Measurements from ENCODE around the gene PNPLA7. TPM values are rescaled to one million over a fixed set of nuclear protein-coding genes. Genes with fewer than 3 reads are reported as not detected.
"Not testable (repeated sequence)": the region's sequence is repeated elsewhere in the genome, so short reads cannot be mapped to it uniquely, and the experiment has no call there.

Gene PNPLA7
- polyA plus RNA-seq, result 2.7 TPM

GRCh38 chr9:137550231-137550621, at the start of gene PNPLA7:
TSS of gene PNPLA7 (minus strand) at chr9:137550402. CDS start at chr9:137550197, 205 bp downstream.
- no peaks in the 10 kb centered on the region for H3K9me3 Mint-ChIP-seq
- H3K4me1 Mint-ChIP-seq, result peaks cover 16 to 19% (median 17%) of the 10 kb centered on the region in 3 donors
- H3K4me3 Mint-ChIP-seq, result peak within 1 kb of the TSS; percentile 89 to 96 (median 94)
- H3K36me3 Mint-ChIP-seq, result peaks cover 3% of the 10 kb centered on the region
- H3K27me3 Mint-ChIP-seq, result no peaks in the 10 kb centered on the region
- H3K27ac Mint-ChIP-seq, result peak within 1 kb of the TSS; percentile 60 to 94 (median 85)

GRCh38 chr9:137598943-137599342, 48.7 kb upstream of the PNPLA7 start:
- H3K9me3 Mint-ChIP-seq, result no peaks in the 10 kb centered on the region
- H3K36me3 Mint-ChIP-seq, result peaks cover 2% of the 10 kb centered on the region
- H3K4me1 Mint-ChIP-seq, result peaks cover 5 to 8% (median 8%) of the 10 kb centered on the region in 3 donors
- no peaks in the 10 kb centered on the region for H3K27me3 Mint-ChIP-seq
- peak overlapping the region in 1 of 3 donors; percentile 45 for H3K27ac Mint-ChIP-seq
- peak overlapping the region in 1 of 4 donors; percentile 56 for H3K4me3 Mint-ChIP-seq

- Mint-ChIP-seq H3K27ac (peak overlapping the region in 1 of 3 donors; percentile 42), H3K4me3 (peak overlapping the region in 1 of 4 donors; percentile 29)
- H3K36me3 Mint-ChIP-seq, H3K9me3 Mint-ChIP-seq, H3K27me3 Mint-ChIP-seq, H3K4me1 Mint-ChIP-seq: not testable (repeated sequence)
Measured at GRCh38 chr9:137596577-137596976, 46.4 kb upstream of the PNPLA7 start.

GRCh38 chr9:137593176-137593575, 43.0 kb upstream of the PNPLA7 start:
- H3K4me3 Mint-ChIP-seq, result peak overlapping the region in 2 of 4 donors; percentile 27 to 87
- H3K36me3 Mint-ChIP-seq, result peaks cover 2% of the 10 kb centered on the region
- H3K9me3 Mint-ChIP-seq, result no peaks in the 10 kb centered on the region
- peak overlapping the region in 1 of 3 donors; percentile 78 for H3K27ac Mint-ChIP-seq
- H3K27me3 Mint-ChIP-seq, result peaks cover 1% of the 10 kb centered on the region
- H3K4me1 Mint-ChIP-seq, result peaks cover under 1 to 4% (median 3%) of the 10 kb centered on the region in 3 donors

GRCh38 chr9:137592767-137593166, 42.6 kb upstream of the PNPLA7 start:
- H3K4me3 Mint-ChIP-seq, result peak overlapping the region in 2 of 4 donors; percentile 27 to 87
- H3K9me3 Mint-ChIP-seq, result no peaks in the 10 kb centered on the region
- peak overlapping the region in 1 of 3 donors; percentile 78 for H3K27ac Mint-ChIP-seq
- peaks cover 1% of the 10 kb centered on the region for H3K27me3 Mint-ChIP-seq
- peaks cover 3 to 7% (median 5%) of the 10 kb centered on the region in 3 donors for H3K4me1 Mint-ChIP-seq
- peaks cover 2% of the 10 kb centered on the region for H3K36me3 Mint-ChIP-seq

GRCh38 chr9:137590469-137591383, 40.5 kb upstream of the PNPLA7 start, which contains the start of gene ZMYND19:
TSS of gene ZMYND19 (minus strand) at chr9:137590512. CDS start at chr9:137590263, 249 bp downstream.
- Mint-ChIP-seq H3K36me3 (peaks cover 5% of the 10 kb centered on the region), H3K27ac (peak within 1 kb of the TSS; percentile 19 to 94 (median 85)), H3K4me3 (peak within 1 kb of the TSS; percentile 90 to 98 (median 94)), H3K9me3 (no peaks in the 10 kb centered on the region), H3K27me3 (peaks cover 1% of the 10 kb centered on the region), H3K4me1 (peaks cover 3 to 9% (median 7%) of the 10 kb centered on the region in 3 donors)

GRCh38 chr9:137590123-137590468, 39.9 kb upstream of the PNPLA7 start:
- H3K9me3 Mint-ChIP-seq, result no peaks in the 10 kb centered on the region
- H3K4me1 Mint-ChIP-seq, result peaks cover 3 to 9% (median 7%) of the 10 kb centered on the region in 3 donors
- no peak overlapping the region for H3K27ac Mint-ChIP-seq
- H3K27me3 Mint-ChIP-seq, result peaks cover 1% of the 10 kb centered on the region
- peaks cover 5% of the 10 kb centered on the region for H3K36me3 Mint-ChIP-seq
- H3K4me3 Mint-ChIP-seq, result peak overlapping the region in 1 of 4 donors; percentile 80

- Mint-ChIP-seq H3K27ac (peak overlapping the region in 1 of 3 donors; percentile 85), H3K36me3 (peaks cover 5% of the 10 kb centered on the region), H3K4me1 (peaks cover 3 to 9% (median 7%) of the 10 kb centered on the region in 3 donors), H3K4me3 (peak overlapping the region; percentile 87 to 97 (median 92)), H3K27me3 (peaks cover 1% of the 10 kb centered on the region), H3K9me3 (no peaks in the 10 kb centered on the region)
Measured at GRCh38 chr9:137589441-137590122, 39.4 kb upstream of the PNPLA7 start.

- H3K9me3 Mint-ChIP-seq, result no peaks in the 10 kb centered on the region
- peak overlapping the region in 1 of 3 donors; percentile 85 for H3K27ac Mint-ChIP-seq
- H3K4me1 Mint-ChIP-seq, result peaks cover 3 to 9% (median 7%) of the 10 kb centered on the region in 3 donors
- H3K27me3 Mint-ChIP-seq, result peaks cover 1% of the 10 kb centered on the region
- peaks cover 3% of the 10 kb centered on the region for H3K36me3 Mint-ChIP-seq
- peak overlapping the region; percentile 33 to 90 (median 70) for H3K4me3 Mint-ChIP-seq
Measured at GRCh38 chr9:137588891-137589290, 38.7 kb upstream of the PNPLA7 start.

GRCh38 chr9:137588311-137588710, 38.1 kb upstream of the PNPLA7 start:
- H3K4me1 Mint-ChIP-seq, result peaks cover 3 to 9% (median 7%) of the 10 kb centered on the region in 3 donors
- H3K27ac Mint-ChIP-seq, result peak overlapping the region in 2 of 3 donors; percentile 27 to 75
- H3K9me3 Mint-ChIP-seq, result no peaks in the 10 kb centered on the region
- H3K36me3 Mint-ChIP-seq, result peaks cover 3% of the 10 kb centered on the region
- H3K4me3 Mint-ChIP-seq, result peak overlapping the region in 3 of 4 donors; percentile 39 to 90 (median 77)
- H3K27me3 Mint-ChIP-seq, result peaks cover 1% of the 10 kb centered on the region

GRCh38 chr9:137586854-137587253, 36.7 kb upstream of the PNPLA7 start:
- H3K4me1 Mint-ChIP-seq, result peaks cover 3 to 9% (median 7%) of the 10 kb centered on the region in 3 donors
- peaks cover 1% of the 10 kb centered on the region for H3K27me3 Mint-ChIP-seq
- H3K36me3 Mint-ChIP-seq, result peaks cover 3% of the 10 kb centered on the region
- no peaks in the 10 kb centered on the region for H3K9me3 Mint-ChIP-seq
- no peak overlapping the region for H3K27ac Mint-ChIP-seq
- peak overlapping the region in 1 of 4 donors; percentile 76 for H3K4me3 Mint-ChIP-seq

- Mint-ChIP-seq H3K27ac (no peak overlapping the region), H3K36me3 (peaks cover 3% of the 10 kb centered on the region), H3K4me3 (peak overlapping the region in 1 of 4 donors; percentile 62), H3K27me3 (no peaks in the 10 kb centered on the region), H3K4me1 (peaks cover 0 to 8% (median 7%) of the 10 kb centered on the region in 3 donors), H3K9me3 (no peaks in the 10 kb centered on the region)
Measured at GRCh38 chr9:137583957-137584356, 33.8 kb upstream of the PNPLA7 start.

GRCh38 chr9:137583347-137583746, 33.1 kb upstream of the PNPLA7 start:
- H3K36me3 Mint-ChIP-seq, result peaks cover 3% of the 10 kb centered on the region
- H3K27ac Mint-ChIP-seq, result no peak overlapping the region
- H3K9me3 Mint-ChIP-seq, result no peaks in the 10 kb centered on the region
- peak overlapping the region in 1 of 4 donors; percentile 67 for H3K4me3 Mint-ChIP-seq
- no peaks in the 10 kb centered on the region for H3K27me3 Mint-ChIP-seq
- peaks cover 0 to 10% (median 7%) of the 10 kb centered on the region in 3 donors for H3K4me1 Mint-ChIP-seq

- Mint-ChIP-seq H3K36me3 (peaks cover 3% of the 10 kb centered on the region), H3K9me3 (no peaks in the 10 kb centered on the region), H3K4me1 (peaks cover 6 to 10% (median 7%) of the 10 kb centered on the region in 3 donors), H3K27ac (no peak overlapping the region), H3K4me3 (peak overlapping the region in 1 of 4 donors; percentile 61), H3K27me3 (no peaks in the 10 kb centered on the region)
Measured at GRCh38 chr9:137582286-137582860, 32.2 kb upstream of the PNPLA7 start.

Data from IgD-negative memory B cell (primary cell).